NCI-H82 treated with DMSO at 0.1 percent for 48 hours (cell line): ENCODE results near the gene GIGYF2.

Experiments used
- DNase-seq: peaks from one replicate; lab custom pipeline; 2025; ENCODE audit not compliant: unreplicated experiment; lab: John Stamatoyannopoulos, UW

The GIGYF2 gene

GRCh38 chr2:232859385-232859916 lies 162.3 kb downstream of the GIGYF2 start:
- DNase-seq, result no peak

GRCh38 chr2:232860593-232861241 lies 163.6 kb downstream of the GIGYF2 start:
- no peak for DNase-seq

GRCh38 chr2:232861353-232861752 lies 164.2 kb downstream of the GIGYF2 start:
- no peak for DNase-seq

GRCh38 chr2:232863996-232864395 lies 166.9 kb downstream of the GIGYF2 start:
- DNase-seq, result no peak

GRCh38 chr2:232865165-232865564 lies 168.0 kb downstream of the GIGYF2 start:
- DNase-seq, result no peak

GRCh38 chr2:232866104-232866503 lies 169.0 kb downstream of the GIGYF2 start:
- DNase-seq, result no peak

- DNase-seq, result no peak
These were observed 172.2 kb downstream of the GIGYF2 start for GRCh38 chr2:232869138-232870017.

DNA sequence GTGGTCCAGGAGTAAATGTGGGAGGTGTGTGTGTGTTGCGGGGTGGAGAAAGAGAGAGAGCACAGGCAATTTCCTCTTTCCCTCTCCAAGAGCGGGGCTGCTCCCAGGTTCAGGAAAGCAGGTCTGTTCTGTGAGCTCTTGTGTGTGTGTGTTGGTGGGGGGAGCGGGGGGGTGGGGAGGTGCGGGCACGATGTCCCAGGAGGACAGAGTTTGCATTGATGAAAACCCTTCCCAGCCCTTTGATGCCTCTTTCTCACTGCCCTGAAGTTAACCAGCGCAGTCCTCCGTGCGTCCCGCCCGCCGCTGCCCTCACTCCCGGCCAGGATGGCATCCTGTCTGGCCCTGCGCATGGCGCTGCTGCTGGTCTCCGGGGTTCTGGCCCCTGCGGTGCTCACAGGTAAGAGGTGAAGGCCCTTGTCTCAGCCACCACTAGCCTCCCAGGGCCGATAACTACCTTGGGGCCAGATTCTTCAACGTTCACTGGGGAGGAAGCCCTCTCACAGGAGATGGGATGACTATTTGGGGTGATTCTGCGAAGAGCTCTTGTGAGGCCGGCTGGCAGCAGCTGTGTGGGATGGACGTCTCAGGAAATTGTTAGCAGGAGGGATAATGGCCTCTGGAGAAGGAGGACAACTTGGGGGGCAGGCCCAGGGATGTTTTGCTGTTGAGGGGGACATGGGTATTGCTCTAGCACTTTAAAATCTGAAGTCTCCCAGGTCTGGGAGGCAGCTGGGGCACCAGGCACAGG lies 173.1 kb downstream of the GIGYF2 start, which contains the start of gene SNORC:
SNORC (plus strand) TSS at position 247 of the 748 bp plus-strand sequence; CDS start at position 325, 78 bp downstream.
- no peak for DNase-seq

DNA sequence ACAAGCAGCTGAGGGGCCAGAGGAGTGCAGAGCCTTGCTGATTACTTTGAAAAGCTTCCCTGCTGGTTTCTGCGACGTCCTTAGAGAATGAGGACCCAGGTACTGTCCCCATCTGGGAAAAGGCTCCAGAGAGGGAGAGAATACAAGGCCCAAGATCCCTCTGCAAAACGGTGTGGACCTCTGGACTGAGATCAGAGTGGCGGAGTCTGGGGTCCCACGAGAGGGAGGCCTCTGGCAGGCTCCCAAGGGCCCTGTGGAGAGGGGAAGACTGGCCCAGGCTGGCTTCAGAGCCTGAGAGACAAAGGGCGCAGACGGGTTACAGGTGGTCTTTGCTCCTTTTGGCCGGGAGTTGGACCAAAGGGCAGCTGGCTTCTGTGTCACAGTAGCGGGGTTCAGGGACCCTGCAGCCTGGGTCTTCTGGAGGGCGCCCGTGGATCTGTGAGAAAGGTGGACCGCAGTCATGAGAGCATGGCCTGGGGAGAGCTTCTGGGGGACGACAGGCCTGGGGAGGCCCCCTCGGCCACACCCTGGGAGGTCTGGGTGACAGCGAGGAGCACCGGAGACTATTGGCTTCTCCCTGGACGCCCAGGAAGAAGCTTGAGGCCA lies 173.7 kb downstream of the GIGYF2 start:
- no peak for DNase-seq

DNA sequence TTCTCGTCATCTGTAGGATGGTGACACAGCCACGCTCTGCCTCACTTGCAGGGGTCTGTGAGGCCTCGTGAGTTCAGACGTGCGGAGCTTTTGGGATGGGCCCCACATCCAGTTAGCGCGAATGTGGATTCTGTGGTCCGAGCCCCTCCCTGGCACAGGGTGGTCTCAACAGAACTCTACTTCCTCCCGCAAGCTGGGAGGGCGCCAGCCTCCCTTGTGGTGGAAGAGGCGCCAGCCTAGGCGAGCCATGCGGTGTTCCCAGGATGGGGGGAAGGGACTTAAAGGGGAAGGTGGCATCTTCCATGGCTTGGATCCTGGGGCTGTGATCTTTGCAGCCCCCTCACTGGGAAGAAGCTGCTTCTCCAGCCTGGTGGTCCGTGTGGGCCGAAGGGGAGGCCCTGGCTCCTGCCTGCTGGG lies 174.3 kb downstream of the GIGYF2 start:
- DNase-seq, result no peak

DNA sequence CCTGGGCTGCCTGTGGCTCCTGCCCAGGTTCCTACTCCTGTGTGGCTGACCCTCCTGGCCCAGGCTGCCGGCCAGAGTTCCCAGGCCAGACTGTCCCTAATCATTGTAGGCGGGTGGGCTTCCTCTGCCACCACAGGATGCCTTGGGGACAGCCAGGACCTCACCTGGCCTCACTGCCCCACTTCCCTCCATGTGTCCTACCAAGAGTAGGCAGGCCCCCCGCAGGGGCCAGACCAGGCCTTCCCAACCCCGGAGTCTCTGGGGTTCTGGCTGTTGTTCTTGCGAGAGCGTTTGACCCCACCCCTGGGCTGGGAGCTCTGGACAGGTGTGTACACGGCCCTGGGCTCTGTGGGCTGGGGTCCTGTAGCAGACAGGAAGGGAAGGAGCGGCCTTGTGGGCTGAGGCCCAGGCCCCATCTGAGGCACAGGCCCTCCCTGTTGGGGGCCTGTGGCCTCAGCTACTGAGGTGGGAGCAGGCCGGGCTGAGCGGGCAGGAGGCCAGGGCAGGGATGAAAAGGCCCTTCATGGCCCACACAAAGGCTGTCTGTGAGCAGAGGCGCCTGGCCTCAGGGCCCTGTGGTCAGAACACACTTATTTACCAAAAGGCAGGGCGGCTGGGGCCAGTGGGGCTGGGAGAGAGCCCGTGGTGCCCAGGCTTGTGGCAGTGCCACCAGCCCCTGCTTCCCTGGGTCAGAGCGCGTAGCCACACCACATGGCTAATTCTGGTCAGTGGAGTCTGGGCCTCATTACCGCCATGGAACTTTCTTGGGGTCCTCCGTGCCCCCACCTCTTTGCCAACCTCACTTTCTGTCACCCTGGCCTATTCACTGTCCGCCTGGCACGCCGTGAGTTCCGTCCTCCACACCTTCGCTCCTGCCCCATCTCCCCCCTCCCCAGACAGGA lies 175.0 kb downstream of the GIGYF2 start:
- no peak for DNase-seq

GRCh38 chr2:232872826-232873225 lies 175.7 kb downstream of the GIGYF2 start:
- no peak for DNase-seq

GRCh38 chr2:232873292-232873908 lies 176.3 kb downstream of the GIGYF2 start:
- DNase-seq, result no peak

DNA sequence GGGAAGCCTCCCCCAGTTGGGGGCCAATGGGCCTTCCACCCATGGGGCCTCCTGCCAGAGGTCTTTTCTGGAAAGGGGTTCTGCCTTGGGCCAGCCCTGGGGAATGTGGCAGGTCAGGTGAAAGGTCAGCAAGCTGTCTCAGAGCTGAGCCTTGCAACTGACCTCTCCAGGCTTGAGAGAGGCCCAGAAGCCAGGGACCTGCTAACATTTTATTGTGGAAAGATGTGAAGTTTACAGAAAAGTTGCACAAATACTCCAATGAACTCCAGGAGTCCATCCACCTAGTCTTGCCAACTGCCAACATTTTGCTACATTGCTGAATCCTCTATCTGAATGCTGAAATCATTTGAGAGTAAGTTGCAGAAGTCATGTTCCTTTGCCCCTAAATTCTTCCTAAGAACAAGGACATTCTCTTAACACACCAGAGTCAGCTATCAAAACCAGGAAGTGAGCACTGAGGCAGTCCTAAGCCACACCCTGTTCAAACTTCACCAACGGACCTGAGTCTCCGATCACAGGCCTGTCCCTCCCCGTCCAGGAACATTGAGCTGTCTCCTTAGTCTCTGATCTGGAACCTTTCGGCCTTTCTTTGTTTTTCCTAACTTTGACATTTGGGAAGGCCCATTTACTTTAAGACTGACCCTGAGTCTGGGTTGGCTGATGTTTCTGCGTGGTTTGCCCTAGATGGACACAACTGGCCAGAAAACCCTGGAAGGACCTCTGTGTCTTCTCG lies 176.9 kb downstream of the GIGYF2 start:
- no peak for DNase-seq

- DNase-seq, result no peak
These were observed 177.6 kb downstream of the GIGYF2 start for GRCh38 chr2:232874677-232875223.

GRCh38 chr2:232875256-232876121 lies 178.4 kb downstream of the GIGYF2 start:
- no peak for DNase-seq

DNA sequence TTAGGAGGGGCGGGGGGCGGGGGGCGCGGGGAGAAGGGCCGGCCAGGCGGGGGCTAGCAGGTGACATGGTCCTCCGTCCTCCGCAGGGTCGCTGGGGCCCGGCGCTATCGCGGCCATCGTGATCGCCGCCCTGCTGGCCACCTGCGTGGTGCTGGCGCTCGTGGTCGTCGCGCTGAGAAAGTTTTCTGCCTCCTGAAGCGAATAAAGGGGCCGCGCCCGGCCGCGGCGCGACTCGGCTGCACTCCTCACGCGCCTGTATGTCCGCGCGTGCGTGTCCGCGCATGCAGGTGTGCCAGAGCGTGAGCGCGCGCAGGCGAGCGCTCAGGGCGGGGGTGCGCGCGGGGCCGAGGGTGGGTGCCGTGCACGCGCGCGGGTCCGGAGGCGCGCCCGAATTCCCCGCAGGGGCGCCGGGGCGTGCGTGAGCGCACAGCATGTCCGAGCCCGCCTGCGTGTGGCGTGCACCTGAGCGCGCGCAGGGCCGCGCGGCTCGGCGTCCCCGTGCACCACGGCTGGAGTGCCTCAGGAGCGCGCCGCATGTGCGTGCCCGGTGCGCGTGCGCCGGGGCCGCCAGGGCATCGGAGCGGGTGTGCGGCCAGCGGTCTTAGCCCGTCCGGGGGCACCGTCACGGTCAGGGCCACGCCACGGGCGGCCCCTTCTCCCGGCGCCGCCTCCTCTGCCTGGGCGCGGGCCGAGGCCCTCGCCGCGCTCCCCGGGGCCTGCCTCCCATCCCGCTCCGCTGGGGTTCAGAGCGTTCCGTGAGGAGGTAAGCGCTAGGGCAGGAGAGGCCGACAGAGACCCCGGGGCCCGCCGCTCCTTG lies 179.2 kb downstream of the GIGYF2 start:
- DNase-seq, result no peak
